ENCODE results near the gene MEAF6.

The MEAF6 gene

GRCh38 chr1:37509181-37509580 is 5.4 kb downstream of the MEAF6 start:
- TF ChIP-seq, protein P1, sequence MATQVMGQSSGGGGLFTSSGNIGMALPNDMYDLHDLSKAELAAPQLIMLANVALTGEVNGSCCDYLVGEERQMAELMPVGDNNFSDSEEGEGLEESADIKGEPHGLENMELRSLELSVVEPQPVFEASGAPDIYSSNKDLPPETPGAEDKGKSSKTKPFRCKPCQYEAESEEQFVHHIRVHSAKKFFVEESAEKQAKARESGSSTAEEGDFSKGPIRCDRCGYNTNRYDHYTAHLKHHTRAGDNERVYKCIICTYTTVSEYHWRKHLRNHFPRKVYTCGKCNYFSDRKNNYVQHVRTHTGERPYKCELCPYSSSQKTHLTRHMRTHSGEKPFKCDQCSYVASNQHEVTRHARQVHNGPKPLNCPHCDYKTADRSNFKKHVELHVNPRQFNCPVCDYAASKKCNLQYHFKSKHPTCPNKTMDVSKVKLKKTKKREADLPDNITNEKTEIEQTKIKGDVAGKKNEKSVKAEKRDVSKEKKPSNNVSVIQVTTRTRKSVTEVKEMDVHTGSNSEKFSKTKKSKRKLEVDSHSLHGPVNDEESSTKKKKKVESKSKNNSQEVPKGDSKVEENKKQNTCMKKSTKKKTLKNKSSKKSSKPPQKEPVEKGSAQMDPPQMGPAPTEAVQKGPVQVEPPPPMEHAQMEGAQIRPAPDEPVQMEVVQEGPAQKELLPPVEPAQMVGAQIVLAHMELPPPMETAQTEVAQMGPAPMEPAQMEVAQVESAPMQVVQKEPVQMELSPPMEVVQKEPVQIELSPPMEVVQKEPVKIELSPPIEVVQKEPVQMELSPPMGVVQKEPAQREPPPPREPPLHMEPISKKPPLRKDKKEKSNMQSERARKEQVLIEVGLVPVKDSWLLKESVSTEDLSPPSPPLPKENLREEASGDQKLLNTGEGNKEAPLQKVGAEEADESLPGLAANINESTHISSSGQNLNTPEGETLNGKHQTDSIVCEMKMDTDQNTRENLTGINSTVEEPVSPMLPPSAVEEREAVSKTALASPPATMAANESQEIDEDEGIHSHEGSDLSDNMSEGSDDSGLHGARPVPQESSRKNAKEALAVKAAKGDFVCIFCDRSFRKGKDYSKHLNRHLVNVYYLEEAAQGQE (IDR thresholded peaks at IDR 0.05; ENCODE audit: insufficient read depth in 1 of 2, low read depth in 2 of 2, low read length in 2 of 2): no peak
- TF ChIP-seq SIN3A (IDR thresholded peaks at IDR 0.05; ENCODE audit: borderline replicate concordance, insufficient read depth, low read length) (no peak), TAF1 (IDR thresholded peaks at IDR 0.05; ENCODE audit: borderline replicate concordance, insufficient read depth, low read length) (no peak), FOXP2 (optimal IDR thresholded peaks at IDR 0.05; ENCODE audit: borderline replicate concordance, extremely low read depth, extremely low read length, insufficient read depth) (no peak), POLR2AphosphoS5 (IDR thresholded peaks at IDR 0.05; ENCODE audit: low read depth, low read length) (no peak)

- TF ChIP-seq POLR2AphosphoS5 (IDR thresholded peaks at IDR 0.05; ENCODE audit: low read depth, low read length) (no peak), TAF1 (IDR thresholded peaks at IDR 0.05; ENCODE audit: borderline replicate concordance, insufficient read depth, low read length) (no peak), FOXP2 (optimal IDR thresholded peaks at IDR 0.05; ENCODE audit: borderline replicate concordance, extremely low read depth, extremely low read length, insufficient read depth) (no peak), SIN3A (IDR thresholded peaks at IDR 0.05; ENCODE audit: borderline replicate concordance, insufficient read depth, low read length) (no peak)
- TF ChIP-seq, protein P1 (IDR thresholded peaks at IDR 0.05; ENCODE audit: insufficient read depth in 1 of 2, low read depth in 2 of 2, low read length in 2 of 2): no peak
Measured at GRCh38 chr1:37506740-37507139, 7.8 kb downstream of the MEAF6 start.

GRCh38 chr1:37502104-37502503 is 12.5 kb downstream of the MEAF6 start:
- TF ChIP-seq, protein P1 (IDR thresholded peaks at IDR 0.05; ENCODE audit: insufficient read depth in 1 of 2, low read depth in 2 of 2, low read length in 2 of 2): no peak
- no peak for TF ChIP-seq TAF1 (IDR thresholded peaks at IDR 0.05; ENCODE audit: borderline replicate concordance, insufficient read depth, low read length)
- no peak for TF ChIP-seq POLR2AphosphoS5 (IDR thresholded peaks at IDR 0.05; ENCODE audit: low read depth, low read length)
- TF ChIP-seq SIN3A (IDR thresholded peaks at IDR 0.05; ENCODE audit: borderline replicate concordance, insufficient read depth, low read length): no peak
- no peak for TF ChIP-seq FOXP2 (optimal IDR thresholded peaks at IDR 0.05; ENCODE audit: borderline replicate concordance, extremely low read depth, extremely low read length, insufficient read depth)

GRCh38 chr1:37501661-37502060 is 12.9 kb downstream of the MEAF6 start:
- no peak for TF ChIP-seq FOXP2 (optimal IDR thresholded peaks at IDR 0.05; ENCODE audit: borderline replicate concordance, extremely low read depth, extremely low read length, insufficient read depth)
- TF ChIP-seq TAF1 (IDR thresholded peaks at IDR 0.05; ENCODE audit: borderline replicate concordance, insufficient read depth, low read length): no peak
- no peak for TF ChIP-seq POLR2AphosphoS5 (IDR thresholded peaks at IDR 0.05; ENCODE audit: low read depth, low read length)
- TF ChIP-seq, protein P1 (IDR thresholded peaks at IDR 0.05; ENCODE audit: insufficient read depth in 1 of 2, low read depth in 2 of 2, low read length in 2 of 2): no peak
- no peak for TF ChIP-seq SIN3A (IDR thresholded peaks at IDR 0.05; ENCODE audit: borderline replicate concordance, insufficient read depth, low read length)

All from PFSK-1 (cell line).